IPS-20b (cell line): ENCODE data around the gene VSX1.

Experiments used
- H3K27ac ChIP-seq: one replicate; pipeline ENCODE4 v1.5.1; 2013; ENCODE audit warnings: low read length
- H3K27me3 ChIP-seq: 2 replicates; pipeline ENCODE4 v1.6.1; 2013; ENCODE audit warnings: mild to moderate bottlenecking, low read length, inconsistent platforms; ENCODE audit not compliant: insufficient read depth
- H3K36me3 ChIP-seq: 2 replicates; pipeline ENCODE4 v1.6.1; 2013; ENCODE audit warnings: low read depth, mild to moderate bottlenecking, inconsistent platforms, low read length, moderate library complexity; ENCODE audit not compliant: insufficient read depth
- H3K4me1 ChIP-seq: 2 replicates; pipeline ENCODE4 v1.6.1; 2013; ENCODE audit warnings: mild to moderate bottlenecking, control low read depth, inconsistent platforms, low read length, moderate library complexity; ENCODE audit not compliant: insufficient read depth
- H3K4me3 ChIP-seq: 2 replicates; pipeline ENCODE4 v1.5.1; 2013; ENCODE audit warnings: mild to moderate bottlenecking, low read length, inconsistent platforms
- H3K9ac ChIP-seq: 2 replicates; pipeline ENCODE4 v1.6.1; 2013; ENCODE audit warnings: low read depth, mild to moderate bottlenecking, inconsistent platforms, low read length, moderate library complexity
- H3K9me3 ChIP-seq: 2 replicates; pipeline ENCODE4 v1.6.1; 2013; ENCODE audit warnings: mild to moderate bottlenecking, low read depth, low read length, inconsistent platforms; ENCODE audit not compliant: insufficient read depth

The VSX1 gene

DNA sequence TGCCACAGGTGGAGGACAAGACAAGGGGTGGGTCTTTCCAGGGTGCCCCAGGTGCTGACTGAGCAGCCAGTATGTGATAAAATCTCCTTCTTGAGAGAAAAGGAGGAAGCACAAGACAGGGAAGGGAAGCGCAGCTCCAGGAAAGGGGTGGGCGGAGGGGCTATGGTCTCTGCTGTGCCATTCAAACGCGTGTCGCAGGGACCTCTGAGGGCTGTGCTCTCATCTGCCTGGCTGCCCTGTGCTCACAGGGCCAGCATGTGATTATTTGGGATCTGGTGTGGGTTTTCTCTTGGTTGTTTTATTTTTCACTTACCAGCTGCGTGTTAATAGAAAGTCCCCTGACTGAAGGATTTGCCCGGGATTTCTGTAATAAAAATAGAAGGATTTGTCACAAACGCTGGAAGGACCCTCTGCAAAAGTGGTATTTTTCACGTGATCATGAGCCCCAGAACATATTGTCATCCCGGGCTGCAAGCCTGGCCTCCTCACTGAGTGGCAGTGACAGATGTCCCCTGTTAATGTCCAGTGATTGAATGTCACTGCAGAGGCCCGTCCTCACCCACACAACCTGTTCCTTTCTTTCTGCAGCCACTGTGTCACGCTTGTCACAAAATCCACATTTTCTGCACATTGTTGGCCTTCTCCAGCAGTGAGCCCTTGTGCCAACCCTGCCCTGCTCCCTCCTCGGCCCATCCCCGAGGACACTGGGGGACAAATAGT lies 35.0 kb upstream of the VSX1 start:
- Histone ChIP-seq H3K4me3 (no peak overlapping the region), H3K27me3 (no peaks in the 10 kb centered on the region), H3K9ac (no peak overlapping the region), H3K27ac (no peak overlapping the region), H3K36me3 (no peaks in the 10 kb centered on the region), H3K9me3 (no peaks in the 10 kb centered on the region), H3K4me1 (no peaks in the 10 kb centered on the region)

DNA sequence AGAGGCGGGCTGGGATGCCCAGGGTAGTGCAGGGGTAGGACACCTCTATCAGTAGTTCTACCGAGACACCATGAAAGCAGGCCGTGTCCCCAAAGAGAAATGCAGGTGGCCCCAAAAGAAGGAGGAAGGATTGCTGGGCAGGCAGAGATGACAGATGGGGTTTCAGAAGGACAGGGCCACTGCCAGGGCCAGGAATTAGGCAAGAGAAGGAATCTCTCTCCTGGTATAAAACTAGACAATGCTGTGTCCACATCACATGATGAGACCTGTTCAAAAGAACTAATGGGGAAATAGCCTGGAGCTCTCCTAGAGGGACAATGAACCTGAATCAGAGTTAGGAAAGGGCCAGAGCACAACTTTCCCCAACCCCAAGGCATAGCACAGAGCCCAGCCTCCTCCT lies 21.6 kb upstream of the VSX1 start:
- Histone ChIP-seq H3K27ac (no peak overlapping the region), H3K27me3 (no peaks in the 10 kb centered on the region), H3K4me1 (no peaks in the 10 kb centered on the region), H3K9ac (no peak overlapping the region), H3K9me3 (peaks cover 3% of the 10 kb centered on the region; the same call in 1 of the 2 replicates), H3K4me3 (no peak overlapping the region), H3K36me3 (no peaks in the 10 kb centered on the region)

GRCh38 chr20:25100914-25101313 lies 19.0 kb upstream of the VSX1 start:
- Histone ChIP-seq H3K9me3 (peaks cover 3% of the 10 kb centered on the region; the same call in 1 of the 2 replicates), H3K4me3 (no peak overlapping the region), H3K9ac (no peak overlapping the region), H3K27me3 (no peaks in the 10 kb centered on the region), H3K27ac (no peak overlapping the region), H3K4me1 (no peaks in the 10 kb centered on the region), H3K36me3 (no peaks in the 10 kb centered on the region)

DNA sequence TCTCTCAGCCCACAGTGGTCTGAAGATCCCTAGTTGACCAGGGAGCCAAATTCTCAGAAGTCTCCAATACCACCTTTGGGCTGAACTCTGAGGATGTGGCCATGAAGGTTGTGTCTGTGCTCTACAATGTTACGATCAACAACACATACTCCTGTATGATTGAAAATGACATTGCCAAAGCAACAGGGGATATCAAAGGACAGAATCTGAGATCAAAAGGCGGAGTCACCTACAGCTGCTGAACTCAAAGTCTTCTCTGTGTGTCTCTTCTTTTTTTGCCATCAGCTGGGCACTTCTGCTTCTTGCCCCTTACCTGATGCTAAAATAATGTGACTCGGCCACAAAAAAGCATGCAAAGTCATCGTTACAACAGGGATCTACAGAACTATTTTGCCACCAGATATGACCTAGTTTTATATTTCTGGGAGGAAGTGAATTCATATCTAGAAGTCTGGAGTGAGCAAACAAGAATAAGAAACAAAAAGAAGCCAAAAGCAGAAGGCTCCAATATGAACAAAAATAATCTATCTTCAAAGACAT lies 17.7 kb upstream of the VSX1 start:
- Histone ChIP-seq H3K4me3 (no peak overlapping the region), H3K36me3 (no peaks in the 10 kb centered on the region), H3K4me1 (no peaks in the 10 kb centered on the region), H3K27me3 (no peaks in the 10 kb centered on the region), H3K9me3 (no peaks in the 10 kb centered on the region), H3K27ac (no peak overlapping the region), H3K9ac (no peak overlapping the region)

GRCh38 chr20:25097498-25097897 lies 15.6 kb upstream of the VSX1 start:
- no peaks in the 10 kb centered on the region for H3K27me3 ChIP-seq
- no peak overlapping the region for H3K4me3 ChIP-seq
- H3K4me1 ChIP-seq: no peaks in the 10 kb centered on the region; the same call in 1 of the 2 replicates
- no peaks in the 10 kb centered on the region for H3K36me3 ChIP-seq
- H3K9ac ChIP-seq: no peak overlapping the region
- H3K27ac ChIP-seq: no peak overlapping the region
- no peaks in the 10 kb centered on the region for H3K9me3 ChIP-seq

DNA sequence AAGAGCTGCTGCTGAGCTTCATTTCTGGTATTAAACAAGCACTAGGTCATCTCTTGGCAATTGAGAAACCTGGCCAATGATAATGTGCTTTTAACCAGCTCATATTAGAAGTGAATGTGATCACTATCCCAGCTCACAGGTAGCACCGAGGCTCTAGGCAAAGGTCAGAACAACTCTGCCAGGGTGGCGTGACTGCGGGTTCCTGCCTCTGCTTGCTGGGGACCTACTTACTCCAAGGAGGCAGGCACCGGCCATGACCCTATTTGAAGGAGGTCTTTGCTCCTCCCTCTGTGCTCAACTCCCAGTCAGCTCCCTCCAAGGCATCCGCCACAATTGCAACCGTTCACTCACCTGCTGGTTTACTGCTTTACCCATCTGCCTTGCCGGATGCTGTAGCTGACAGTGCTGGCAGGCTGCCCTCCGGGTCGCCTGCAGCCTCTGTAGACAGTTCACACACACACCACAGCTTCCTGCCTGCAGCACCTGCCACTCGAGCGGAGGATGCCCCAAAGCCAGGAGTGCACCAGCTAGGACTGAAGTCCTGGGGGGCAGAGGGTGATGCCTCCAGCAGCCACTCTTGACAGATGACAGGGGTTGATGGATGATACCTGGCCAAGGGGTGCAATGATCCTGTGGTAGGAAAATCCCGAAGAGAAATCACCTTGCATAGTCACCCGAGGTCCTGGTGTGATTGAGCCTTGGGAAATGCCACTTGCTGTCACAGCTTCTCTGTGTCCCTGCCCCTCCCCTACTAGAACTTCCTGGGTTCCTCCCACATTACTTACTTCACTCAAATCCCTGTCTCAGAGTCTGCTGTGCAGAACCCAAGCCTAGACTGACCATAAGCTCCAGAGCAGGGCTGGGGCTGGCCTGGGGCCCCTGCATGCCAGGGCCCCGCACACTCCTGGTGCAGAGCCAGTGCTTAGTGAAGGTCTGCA lies 8.8 kb upstream of the VSX1 start:
- Histone ChIP-seq H3K9ac (no peak overlapping the region), H3K27me3 (peaks cover 57% of the 10 kb centered on the region), H3K36me3 (no peaks in the 10 kb centered on the region), H3K27ac (no peak overlapping the region), H3K4me3 (no peak overlapping the region), H3K9me3 (no peaks in the 10 kb centered on the region), H3K4me1 (no peaks in the 10 kb centered on the region; the same call in 1 of the 2 replicates)

DNA sequence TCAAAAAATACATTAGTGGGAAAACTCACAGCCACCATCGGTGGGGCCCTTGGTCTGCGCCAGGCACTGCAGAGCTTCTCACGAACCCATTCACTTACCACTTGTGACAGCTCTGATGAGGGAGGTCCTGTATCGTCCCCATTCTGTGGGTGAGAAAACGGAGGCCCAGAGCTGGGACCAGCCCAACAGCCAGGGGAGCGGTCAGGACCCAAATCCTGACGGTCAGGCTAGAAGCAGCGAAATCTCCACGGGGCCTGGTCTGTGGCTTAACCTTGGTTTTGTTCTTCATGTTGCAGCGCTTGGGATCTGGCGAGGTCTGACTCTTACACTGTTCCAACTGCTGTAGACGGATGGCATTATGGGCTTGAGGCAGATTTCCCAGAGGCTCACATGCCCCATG lies 7.7 kb upstream of the VSX1 start:
- no peak overlapping the region for H3K9ac ChIP-seq
- H3K9me3 ChIP-seq: no peaks in the 10 kb centered on the region
- H3K27ac ChIP-seq: no peak overlapping the region
- H3K4me3 ChIP-seq: no peak overlapping the region
- no peaks in the 10 kb centered on the region; the same call in 1 of the 2 replicates for H3K4me1 ChIP-seq
- H3K36me3 ChIP-seq: no peaks in the 10 kb centered on the region
- peaks cover 68% of the 10 kb centered on the region for H3K27me3 ChIP-seq

GRCh38 chr20:25089096-25089495 lies 7.2 kb upstream of the VSX1 start:
- Histone ChIP-seq H3K9me3 (no peaks in the 10 kb centered on the region), H3K9ac (no peak overlapping the region), H3K36me3 (no peaks in the 10 kb centered on the region), H3K27me3 (peaks cover 74% of the 10 kb centered on the region), H3K27ac (no peak overlapping the region), H3K4me3 (no peak overlapping the region), H3K4me1 (no peaks in the 10 kb centered on the region; the same call in 1 of the 2 replicates)

GRCh38 chr20:25088267-25088666 lies 6.3 kb upstream of the VSX1 start:
- Histone ChIP-seq H3K9ac (no peak overlapping the region), H3K27me3 (peaks cover 82% of the 10 kb centered on the region), H3K4me1 (peaks cover 4% of the 10 kb centered on the region; the same call in 1 of the 2 replicates), H3K36me3 (no peaks in the 10 kb centered on the region), H3K27ac (no peak overlapping the region), H3K9me3 (peaks cover under 1% of the 10 kb centered on the region; the same call in 1 of the 2 replicates), H3K4me3 (no peak overlapping the region)

- H3K9ac ChIP-seq: no peak overlapping the region
- H3K27me3 ChIP-seq: peaks cover 91% of the 10 kb centered on the region
- peaks cover 5% of the 10 kb centered on the region; the same call in 1 of the 2 replicates for H3K9me3 ChIP-seq
- peaks cover 8% of the 10 kb centered on the region; the same call in 1 of the 2 replicates for H3K4me1 ChIP-seq
- H3K4me3 ChIP-seq: no peak overlapping the region
- H3K27ac ChIP-seq: no peak overlapping the region
- no peaks in the 10 kb centered on the region for H3K36me3 ChIP-seq
Measured at GRCh38 chr20:25087186-25087929, 5.4 kb upstream of the VSX1 start.
